H1 (cell line): Measurements from ENCODE around the gene TMEM271. TPM values are rescaled to one million over a fixed set of nuclear protein-coding genes. Genes with fewer than 3 reads are reported as not detected.

Experiments
- CTCF ChIA-PET: fragments of 300-600 bp; sonication (Branson Sonifier 250); formaldehyde crosslinking; loops from one replicate; lab custom pipeline; 2021; ENCODE audit not compliant: partially characterized antibody; lab: Charles Lee
- POLR2A ChIA-PET: fragments of 300-600 bp; sonication (Branson Sonifier 250); formaldehyde crosslinking; loops from one replicate; lab custom pipeline; 2021; ENCODE audit warnings: inconsistent platforms; ENCODE audit not compliant: partially characterized antibody; lab: Charles Lee
- DNase-seq, 2 experiments: peaks; one replicate each; pipeline versions ENCODE4 v3.0.0 to v3.0.0-alpha.2; 2010 to 2022; ENCODE audit warnings: low spot score in 2 of 2, low read depth in 1 of 2, mixed read lengths in 1 of 2
- FAIRE-seq: peaks from 2 replicates; lab custom pipeline; 2011; peaks lifted over from hg19 to GRCh38; lab: Jason Lieb, UNC
- H2AFZ ChIP-seq: 2 replicates; pipeline ENCODE4 v1.8.1; 2012; ENCODE audit warnings: low read length, inconsistent platforms
- H2AK5ac ChIP-seq: 2 replicates; pipeline ENCODE4 v1.6.1; 2013; ENCODE audit warnings: low read depth, low read length
- H2BK120ac ChIP-seq: replicated peaks from 2 replicates; pipeline ENCODE3; 2013; ENCODE audit warnings: low read depth, low read length, inconsistent platforms
- H2BK12ac ChIP-seq: 2 replicates; pipeline ENCODE4 v1.6.1; 2013; ENCODE audit warnings: low read depth, low read length
- H2BK15ac ChIP-seq: 2 replicates; pipeline ENCODE4 v1.6.1; 2013; ENCODE audit warnings: low read length
- H2BK20ac ChIP-seq: 2 replicates; pipeline ENCODE4 v1.6.1; 2013; ENCODE audit warnings: low read length
- H2BK5ac ChIP-seq: 2 replicates; pipeline ENCODE4 v1.6.1; 2013; ENCODE audit warnings: low read depth, low read length
- H3K14ac ChIP-seq: 2 replicates; pipeline ENCODE4 v1.6.1; 2013; ENCODE audit warnings: inconsistent platforms; ENCODE audit not compliant: insufficient read length
- H3K18ac ChIP-seq: 2 replicates; pipeline ENCODE4 v1.6.1; 2013; ENCODE audit warnings: low read length; ENCODE audit errors: extremely low read depth
- H3K23ac ChIP-seq: 2 replicates; pipeline ENCODE4 v1.6.1; 2013; ENCODE audit warnings: inconsistent platforms; ENCODE audit not compliant: insufficient read length
- H3K23me2 ChIP-seq: 2 replicates; pipeline ENCODE4 v1.6.1; 2013; ENCODE audit warnings: low read depth, low read length
- H3K27ac ChIP-seq: 2 replicates; pipeline ENCODE4 v1.6.1; 2011; ENCODE audit warnings: low read depth, low read length, inconsistent platforms
- H3K27me3 ChIP-seq, 4 experiments: replicated peaks in 1 of 4; 1 replicate in 1 of 4; 2 replicates in 3 of 4; pipeline versions ENCODE4 v1.6.1 to v1.8.1; 2011 to 2013; ENCODE audit warnings: low read length in 3 of 4, mild to moderate bottlenecking in 3 of 4, inconsistent platforms in 2 of 4, mixed read lengths in 2 of 4, moderate library complexity in 1 of 4; ENCODE audit not compliant: control insufficient read depth in 3 of 4, insufficient read depth in 3 of 4; ENCODE audit errors: extremely low read depth in 1 of 4
- H3K36me3 ChIP-seq, 4 experiments: 2 replicates each; pipeline versions ENCODE4 v1.6.1 to v1.8.1; 2011 to 2013; ENCODE audit warnings: mild to moderate bottlenecking in 4 of 4, low read length in 3 of 4, moderate library complexity in 2 of 4, control low read depth in 1 of 4, inconsistent platforms in 1 of 4; ENCODE audit not compliant: insufficient read depth in 4 of 4, control insufficient read depth in 2 of 4
- H3K4ac ChIP-seq: replicated peaks from 2 replicates; pipeline ENCODE3; 2013; ENCODE audit warnings: low read length, low read depth, mixed read lengths, inconsistent platforms; ENCODE audit not compliant: insufficient read length
- H3K4me1 ChIP-seq, 4 experiments: replicated peaks in 1 of 4; 1 replicate in 1 of 4; 2 replicates in 3 of 4; pipeline versions ENCODE4 v1.6.1 to v1.8.1; 2011 to 2013; ENCODE audit warnings: low read length in 3 of 4, inconsistent platforms in 2 of 4, mixed read lengths in 1 of 4; ENCODE audit not compliant: insufficient read depth in 4 of 4, control insufficient read depth in 3 of 4
- H3K4me2 ChIP-seq, 2 experiments: 2 replicates each; pipeline versions ENCODE4 v1.6.1 to v1.8.1; 2011 to 2013; ENCODE audit warnings: low read depth in 2 of 2, low read length in 2 of 2, control low read depth in 1 of 2, inconsistent platforms in 1 of 2, mild to moderate bottlenecking in 1 of 2; ENCODE audit not compliant: insufficient read depth in 1 of 2
- H3K4me3 ChIP-seq, 4 experiments: fragments of 200-600, 300-600 bp in 1 of 4; sonication (generic), shearing (Covaris generic), sonication (Bioruptor Twin) in 1 of 4; 2 replicates each; pipeline versions ENCODE4 v1.5.1 to v1.8.1; 2011 to 2016; ENCODE audit warnings: low read length in 4 of 4, low read depth in 3 of 4, control low read depth in 2 of 4, inconsistent platforms in 2 of 4, mild to moderate bottlenecking in 2 of 4, mixed read lengths in 1 of 4, moderate library complexity in 1 of 4; ENCODE audit not compliant: insufficient read depth in 2 of 4; ENCODE audit errors: extremely low read depth in 1 of 4
- H3K56ac ChIP-seq: replicated peaks from 2 replicates; pipeline ENCODE3; 2013; ENCODE audit warnings: low read depth, mild to moderate bottlenecking, mixed read lengths, low read length, inconsistent platforms; ENCODE audit not compliant: insufficient read length
- H3K79me1 ChIP-seq: 2 replicates; pipeline ENCODE4 v1.6.1; 2013; ENCODE audit warnings: low read depth, low read length, control low read depth
- H3K79me2 ChIP-seq, 2 experiments: 2 replicates each; pipeline versions ENCODE4 v1.6.1 to v1.8.1; 2012 to 2013; ENCODE audit warnings: low read length in 2 of 2, mild to moderate bottlenecking in 2 of 2, inconsistent platforms in 1 of 2; ENCODE audit not compliant: insufficient read depth in 2 of 2, control insufficient read depth in 1 of 2
- H3K9ac ChIP-seq, 4 experiments: replicated peaks in 1 of 4; 1 replicate in 1 of 4; 2 replicates in 3 of 4; pipeline versions ENCODE4 v1.6.1 to v1.8.1; 2011 to 2013; ENCODE audit warnings: low read depth in 3 of 4, low read length in 3 of 4, control low read depth in 2 of 4, mild to moderate bottlenecking in 2 of 4, moderate library complexity in 2 of 4, inconsistent platforms in 1 of 4; ENCODE audit errors: extremely low read depth in 1 of 4
- H3K9me3 ChIP-seq, 2 experiments: 2 replicates each; pipeline versions ENCODE4 v1.6.1 to v1.8.1; 2012 to 2013; ENCODE audit warnings: mild to moderate bottlenecking in 2 of 2, moderate library complexity in 2 of 2, control low read depth in 1 of 2, inconsistent platforms in 1 of 2, low read depth in 1 of 2, low read length in 1 of 2, mixed read lengths in 1 of 2; ENCODE audit not compliant: insufficient read depth in 2 of 2
- H4K20me1 ChIP-seq, 2 experiments: replicated peaks in 1 of 2; 2 replicates each; pipeline versions ENCODE3 to v1.8.1; 2011 to 2013; ENCODE audit warnings: inconsistent platforms in 2 of 2, low read length in 2 of 2, mild to moderate bottlenecking in 1 of 2; ENCODE audit not compliant: insufficient read depth in 2 of 2, control insufficient read depth in 1 of 2
- H4K5ac ChIP-seq: 2 replicates; pipeline ENCODE4 v1.6.1; 2013; ENCODE audit warnings: low read length, low read depth, mixed read lengths, inconsistent platforms; ENCODE audit not compliant: insufficient read length
- H4K8ac ChIP-seq: 2 replicates; pipeline ENCODE4 v1.8.0; 2013; ENCODE audit warnings: mild to moderate bottlenecking, moderate library complexity, low read length, inconsistent platforms; ENCODE audit not compliant: insufficient read depth; ENCODE audit errors: extremely low read depth
- H4K91ac ChIP-seq: replicated peaks from 2 replicates; pipeline ENCODE3; 2013; ENCODE audit warnings: low read length, mixed read lengths, inconsistent platforms; ENCODE audit not compliant: insufficient read length
- POLR2A ChIP-seq, 2 experiments: IDR thresholded peaks; 1 replicate in 1 of 2; 2 replicates in 1 of 2; pipeline ENCODE4 v1.6.1; 2011; ENCODE audit warnings: low read depth in 2 of 2, low read length in 2 of 2, mild to moderate bottlenecking in 2 of 2; ENCODE audit errors: control extremely low read depth in 1 of 2
- TCF12 ChIP-seq: IDR thresholded peaks from 2 replicates; pipeline ENCODE4 v1.6.1; 2011; ENCODE audit warnings: low read depth, mild to moderate bottlenecking, low read length
- WGBS, 2 experiments: shearing (Covaris generic) in 1 of 2; methylation state at CpG; one replicate each; pipeline versions ENCODE4 v1.1.6 to v1.1.7; 2013 to 2015; ENCODE audit warnings: low lambda C conversion rate in 2 of 2, mixed read lengths in 2 of 2, inconsistent platforms in 1 of 2, low coverage in 1 of 2, missing lambda C conversion rate in 1 of 2; ENCODE audit not compliant: insufficient replicate concordance in 2 of 2, insufficient coverage in 1 of 2, insufficient read length in 1 of 2; ENCODE audit errors: extremely low coverage in 1 of 2, missing lambda C conversion rate in 1 of 2; 5-methylcytosine and 5-hydroxymethylcytosine counted together
- polyA plus RNA-seq, 7 experiments: library from polyadenylated mRNA; depleted of rRNA in 3 of 7; stranded (reverse) in 5 of 7; unstranded in 2 of 7; fragments of >200 nt in 5 of 7; fragments of 200-250 nt in 2 of 7; gene quantifications; 1 replicate in 5 of 7; 2 replicates in 1 of 7; 4 replicates in 1 of 7; pipeline versions ENCODE4 v1.2.1 to v1.2.3, GENCODE V29; 2011 to 2013; ENCODE audit warnings: missing spikeins in 2 of 7, mixed read lengths in 2 of 7
- total RNA-seq: library from RNA; stranded (reverse); fragmentation: NEBNext Ultra II Directional; extraction: Animal tissue kit (Norgen Biotek cat#: 25700); gene quantifications from 2 replicates; pipeline ENCODE4 v1.2.1, GENCODE V29; 2021

TMEM271 gene
- total and polyA plus RNA-seq, 2 of the 8 experiments (the other 6 are each of a cell fraction or from before 2014, with no cell fraction given), result 0.08 to 0.35 TPM

GRCh38 chr4:622071-622995 is 46.2 kb upstream of the TMEM271 start:
- H3K18ac ChIP-seq, result no peak overlapping the region
- H3K23me2 ChIP-seq, result no peaks in the 10 kb centered on the region
- CTCF ChIA-PET, result no interaction called here
- WGBS, 2 experiments, result 93% methylated on average over 22 of the region's 22 CpGs; no CpG with 5 or more reads in 1 of the 2 experiments
- no peaks in the 10 kb centered on the region for H3K36me3 ChIP-seq
- H3K27me3 ChIP-seq, result peaks cover 0 to 2% (median 0%) of the 10 kb centered on the region in 4 experiments; a peak in 1 of 7 replicates
- POLR2A ChIA-PET, result no interaction called here
- H3K4me1 ChIP-seq, result peaks cover 0 to 18% (median 8%) of the 10 kb centered on the region in 4 experiments; a peak in 5 of 7 replicates
- peaks cover 0 to 3% of the 10 kb centered on the region in 2 experiments for H4K20me1 ChIP-seq
- H2BK20ac ChIP-seq, result no peak overlapping the region
- H3K14ac ChIP-seq, result no peak overlapping the region
- H3K4me2 ChIP-seq, result no peak overlapping the region
- H3K27ac ChIP-seq, result no peak overlapping the region
- H3K56ac ChIP-seq, result no peak overlapping the region
- H3K23ac ChIP-seq, result no peak overlapping the region
- no peak overlapping the region for H2AK5ac ChIP-seq
- no peak overlapping the region for H2BK15ac ChIP-seq
- no peak overlapping the region for H4K8ac ChIP-seq
- H2BK5ac ChIP-seq, result no peak overlapping the region
- no peak overlapping the region for H3K4me3 ChIP-seq
- no peak overlapping the region for H2AFZ ChIP-seq
- peak overlapping the region in 1 of 4 experiments; percentile 14; a peak in 1 of 7 replicates for H3K9ac ChIP-seq
- FAIRE-seq, result no peak
- no peak overlapping the region for H4K5ac ChIP-seq
- no peak for DNase-seq
- H3K79me2 ChIP-seq, result no peaks in the 10 kb centered on the region
- no peaks in the 10 kb centered on the region for H3K9me3 ChIP-seq
- H2BK12ac ChIP-seq, result 0 out of 2 replicates have a peak overlapping the region, but pooled peaks have one; percentile 60
- H4K91ac ChIP-seq, result no peak overlapping the region
- H2BK120ac ChIP-seq, result no peak overlapping the region
- TF ChIP-seq POLR2A (IDR thresholded peaks at IDR 0.05; ENCODE audit: control extremely low read depth in 1 of 2, low read depth in 2 of 2, low read length in 2 of 2), result no peak
- TF ChIP-seq TCF12, result peak; percentile 58; the same call in 1 of the 2 replicates
- TF ChIP-seq, all 59 proteins: peak for 1
- Histone ChIP-seq H3K4ac (no peak overlapping the region), H3K79me1 (no peaks in the 10 kb centered on the region; the same call in 1 of the 2 replicates)
